ENCODE results near the gene SASH3. TPM values are rescaled to one million over a fixed set of nuclear protein-coding genes. Genes with fewer than 3 reads are reported as not detected.

The SASH3 gene
- total RNA-seq, 1 donor from 2014 or later: 8.6 TPM

DNA sequence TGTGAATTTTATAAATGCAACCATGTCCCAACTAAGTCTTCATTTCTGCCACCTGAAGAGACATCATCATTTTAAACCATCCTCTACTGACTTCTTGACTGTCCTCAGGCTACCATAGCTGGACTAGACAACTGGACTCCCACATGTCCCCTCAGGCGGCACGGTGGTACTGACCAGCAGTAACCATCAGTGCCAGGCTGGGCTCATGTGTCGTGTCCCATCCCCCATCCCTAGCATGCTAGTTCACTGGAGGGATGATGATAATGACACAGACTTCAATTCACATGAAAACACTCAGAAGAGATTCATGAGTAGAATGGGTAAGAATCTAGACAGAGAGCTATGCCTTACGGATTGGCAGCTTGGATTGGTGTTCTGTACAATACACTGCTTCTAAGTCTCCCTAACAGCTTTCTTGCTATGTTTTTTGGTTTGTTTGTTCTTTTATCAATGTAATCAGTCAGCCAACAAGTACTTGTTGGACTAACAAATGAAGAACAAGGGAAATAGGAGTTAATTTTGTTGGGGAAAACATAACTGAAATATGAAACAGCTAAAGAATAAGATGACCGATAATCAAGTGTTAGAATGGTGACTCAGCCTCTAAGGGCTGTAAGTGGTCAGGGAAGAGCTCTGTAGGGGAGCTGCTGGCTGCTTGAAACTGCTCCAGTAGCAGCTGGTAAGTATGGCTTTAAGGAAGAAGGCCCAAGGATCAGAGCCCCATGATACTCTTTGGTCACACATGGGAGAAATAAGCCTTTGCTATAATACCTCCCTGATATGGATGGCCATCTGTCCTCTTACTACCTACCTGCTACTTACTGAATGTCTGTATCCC lies 53.6 kb downstream of the SASH3 start:
- intact Hi-C loops (cut with DNase I): no loop called here
- no peak for ATAC-seq

DNA sequence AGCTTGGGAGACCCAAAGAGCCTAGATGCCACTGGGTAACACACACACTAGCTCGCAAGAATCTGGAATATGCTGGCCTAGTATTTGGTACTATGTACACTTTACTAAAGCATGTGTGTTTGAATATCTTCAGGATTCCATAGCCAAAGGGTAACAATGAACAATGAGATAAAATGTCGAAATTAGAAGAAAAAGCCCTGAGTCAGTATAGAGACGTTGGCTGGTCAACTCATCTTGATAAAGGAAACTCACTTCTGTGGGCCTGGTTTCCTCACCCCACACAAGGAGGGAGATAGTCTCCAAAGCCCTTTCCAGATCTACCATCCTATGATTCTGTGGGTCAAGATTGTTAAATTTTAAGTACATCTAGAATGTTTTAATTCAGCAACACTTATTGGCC lies 57.1 kb downstream of the SASH3 start:
- intact Hi-C loops (cut with DNase I): no loop called here
- ATAC-seq (no peak), DNase-seq (ENCODE audit: low spot score) (no peak)

More for the DNA sequence above, 53.6 kb downstream of the SASH3 start:
- no peak for DNase-seq (ENCODE audit: low spot score)

DNA sequence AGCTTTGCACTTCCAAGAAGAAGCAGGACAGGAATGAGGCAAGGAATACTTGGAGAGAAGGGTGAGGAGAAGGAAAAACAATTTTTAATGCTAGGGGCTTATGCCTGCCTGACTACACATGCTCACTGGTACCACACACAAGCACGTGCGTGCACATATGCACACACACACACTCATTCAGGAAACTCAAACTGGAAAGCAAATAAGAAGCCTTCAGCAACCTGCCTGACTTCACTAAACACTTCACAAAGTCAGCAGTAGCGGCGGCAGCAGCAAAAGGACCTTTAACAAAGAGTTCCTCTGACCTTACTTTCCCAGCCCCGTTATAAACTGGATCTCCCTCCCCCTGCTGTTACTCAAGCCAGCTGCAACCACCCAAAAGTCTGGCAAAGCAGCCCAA lies 60.6 kb downstream of the SASH3 start:
- intact Hi-C loops (cut with DNase I): no loop called here
- DNase-seq (ENCODE audit: low spot score) (no peak), ATAC-seq (no peak)

DNA sequence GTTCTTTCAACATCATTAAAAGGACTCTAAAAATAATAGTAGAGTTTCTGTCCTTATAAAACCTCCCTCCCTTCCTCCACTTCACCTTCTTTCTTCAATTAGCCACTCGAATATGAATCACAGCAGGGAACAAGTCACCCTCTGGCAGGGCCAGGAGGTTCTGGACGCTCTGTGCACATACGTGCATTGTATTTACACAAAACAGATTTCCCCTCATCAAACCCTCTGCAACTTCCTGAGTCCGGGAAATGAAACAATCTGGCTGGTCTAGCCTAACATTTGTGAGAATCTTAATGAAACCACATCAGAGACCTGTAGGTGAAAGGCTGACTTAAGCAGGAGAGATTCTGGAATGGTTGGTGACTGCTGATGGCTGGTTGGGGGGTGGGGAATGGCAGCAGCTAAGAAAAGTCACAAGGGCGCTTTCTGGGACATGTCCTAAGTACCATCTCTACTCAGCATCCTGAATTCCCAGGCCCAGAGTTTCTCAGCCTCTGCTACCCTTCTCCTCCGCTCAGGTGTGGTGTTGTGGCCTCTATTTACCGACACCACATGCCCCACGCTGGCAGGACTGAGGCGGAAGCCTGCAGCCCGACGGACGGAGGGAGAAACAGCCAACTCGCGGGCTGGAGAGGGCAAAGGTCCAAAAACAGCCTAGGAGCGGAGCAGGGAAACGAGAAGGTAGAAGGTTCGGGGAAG lies 62.9 kb downstream of the SASH3 start:
- DNase-seq (ENCODE audit: low spot score) (peak; percentile 64), ATAC-seq (no peak)
- intact Hi-C loops (cut with DNase I): no loop called here

DNA sequence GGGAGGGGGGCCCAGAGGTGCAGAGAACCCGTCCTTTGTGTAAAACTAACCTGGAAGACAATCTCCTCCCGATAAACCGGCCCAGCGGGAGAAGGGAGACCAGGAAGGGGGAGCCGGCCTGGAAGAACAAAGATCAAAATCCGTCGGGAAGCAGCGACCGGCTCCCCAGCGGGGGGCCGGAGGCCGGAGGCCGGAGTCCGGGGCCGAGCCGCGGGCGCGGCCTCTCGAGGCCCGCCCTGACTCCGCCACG lies 63.4 kb downstream of the SASH3 start:
- intact Hi-C loops (cut with DNase I): no loop called here

DNA sequence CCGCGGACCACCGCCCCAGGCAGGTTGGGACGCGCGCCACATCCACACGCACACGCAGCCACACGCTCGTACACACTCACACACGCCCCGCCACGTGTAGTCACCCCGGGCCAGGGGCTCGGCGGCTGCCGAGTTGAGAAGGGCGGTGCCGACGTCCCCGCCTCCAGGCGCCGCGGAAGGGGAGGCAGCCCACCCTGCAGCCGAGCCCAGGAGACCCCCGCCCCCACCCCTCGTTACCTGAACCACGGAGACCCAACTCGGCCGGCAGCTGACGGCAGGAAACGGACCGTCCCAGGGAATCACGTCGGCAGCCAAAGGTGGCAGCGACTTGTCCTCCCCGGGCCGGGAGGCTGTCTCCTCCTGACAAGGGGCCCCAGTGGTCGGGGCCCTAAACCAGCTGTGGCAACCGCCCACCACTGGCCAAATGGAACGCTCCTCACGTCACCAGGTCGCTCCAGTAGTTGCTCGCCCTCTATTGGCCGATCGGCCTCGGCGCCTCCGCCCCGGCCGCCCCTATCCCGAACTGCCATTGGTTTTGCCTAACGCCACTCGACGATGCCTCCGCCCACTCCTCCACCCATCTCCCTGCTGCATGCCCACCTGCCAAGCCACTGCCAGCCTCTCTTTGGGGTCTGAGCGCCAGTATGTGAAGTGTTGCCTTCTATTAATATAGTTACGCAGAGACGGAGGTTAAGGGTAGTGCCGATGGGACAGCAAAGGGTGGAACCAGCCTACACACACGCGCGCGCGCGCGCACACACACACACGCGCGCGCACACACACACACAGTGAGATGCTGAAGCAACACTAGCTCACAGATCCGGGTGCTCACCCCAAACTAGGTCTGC lies 63.9 kb downstream of the SASH3 start, which contains the start of gene ZDHHC9:
TSS of gene ZDHHC9 (minus strand) at position 428 of the 848 bp plus-strand sequence. CDS start 1,941 bp downstream, outside the sequence.
- intact Hi-C loops (cut with DNase I): no loop called here
- ATAC-seq (peak; percentile 97), DNase-seq (ENCODE audit: low spot score) (peak; percentile 93)

More for the DNA sequence above, 63.4 kb downstream of the SASH3 start:
- ATAC-seq (no peak), DNase-seq (ENCODE audit: low spot score) (no peak)

Other genes with a start within 250 kb of the SASH3 start
- gene OCRL, start 239.7 kb upstream of the SASH3 start, total RNA-seq: 21.4 TPM
- gene APLN, start 125.0 kb upstream of the SASH3 start, total RNA-seq: 1.3 TPM
- 6.6 TPM for gene XPNPEP2, start 41.0 kb upstream of the SASH3 start, total RNA-seq
- gene ZDHHC9, start 63.9 kb downstream of the SASH3 start, total RNA-seq: 30.4 TPM
- 13.9 TPM for gene UTP14A, start 126.2 kb downstream of the SASH3 start, total RNA-seq
- gene BCORL1, start 202.7 kb downstream of the SASH3 start, total RNA-seq: 25.1 TPM